NCI-H2196 (cell line): Measurements from ENCODE around the gene SLC29A2.

Source experiments
- DNase-seq: peaks from one replicate; lab custom pipeline; 2025; ENCODE audit not compliant: unreplicated experiment; lab: John Stamatoyannopoulos, UW

SLC29A2 gene

GRCh38 chr11:66371627-66372415 lies at the start of gene SLC29A2:
Gene SLC29A2, minus strand, starts transcription at chr11:66371760. Its CDS starts 169 bp downstream, at chr11:66371591.
- DNase-seq = peak; percentile 95

- peak; percentile 43 for DNase-seq
Measured at GRCh38 chr11:66420671-66421476, 49.3 kb upstream of the SLC29A2 start, which contains the start of gene NPAS4. Gene NPAS4, plus strand, starts transcription at chr11:66421035. Its CDS starts 145 bp downstream, at chr11:66421180.

GRCh38 chr11:66419825-66420224 lies 48.3 kb upstream of the SLC29A2 start:
- DNase-seq = peak; percentile 26

DNA sequence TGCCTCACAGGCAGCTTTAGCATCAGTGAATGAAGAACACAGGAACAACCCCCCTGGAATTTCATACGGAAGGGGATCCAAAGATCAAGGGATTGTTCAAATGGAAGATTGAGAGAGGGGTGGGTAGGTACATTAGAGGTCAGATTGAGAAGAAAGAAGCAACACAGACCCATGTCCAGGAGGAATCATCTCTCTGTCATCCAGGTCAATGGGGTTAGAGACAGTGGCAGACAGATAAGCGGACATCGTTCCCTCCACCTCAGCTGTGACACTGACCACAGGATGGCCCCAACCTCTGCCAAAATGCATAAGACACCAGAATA lies 47.4 kb upstream of the SLC29A2 start:
- DNase-seq = no peak

DNA sequence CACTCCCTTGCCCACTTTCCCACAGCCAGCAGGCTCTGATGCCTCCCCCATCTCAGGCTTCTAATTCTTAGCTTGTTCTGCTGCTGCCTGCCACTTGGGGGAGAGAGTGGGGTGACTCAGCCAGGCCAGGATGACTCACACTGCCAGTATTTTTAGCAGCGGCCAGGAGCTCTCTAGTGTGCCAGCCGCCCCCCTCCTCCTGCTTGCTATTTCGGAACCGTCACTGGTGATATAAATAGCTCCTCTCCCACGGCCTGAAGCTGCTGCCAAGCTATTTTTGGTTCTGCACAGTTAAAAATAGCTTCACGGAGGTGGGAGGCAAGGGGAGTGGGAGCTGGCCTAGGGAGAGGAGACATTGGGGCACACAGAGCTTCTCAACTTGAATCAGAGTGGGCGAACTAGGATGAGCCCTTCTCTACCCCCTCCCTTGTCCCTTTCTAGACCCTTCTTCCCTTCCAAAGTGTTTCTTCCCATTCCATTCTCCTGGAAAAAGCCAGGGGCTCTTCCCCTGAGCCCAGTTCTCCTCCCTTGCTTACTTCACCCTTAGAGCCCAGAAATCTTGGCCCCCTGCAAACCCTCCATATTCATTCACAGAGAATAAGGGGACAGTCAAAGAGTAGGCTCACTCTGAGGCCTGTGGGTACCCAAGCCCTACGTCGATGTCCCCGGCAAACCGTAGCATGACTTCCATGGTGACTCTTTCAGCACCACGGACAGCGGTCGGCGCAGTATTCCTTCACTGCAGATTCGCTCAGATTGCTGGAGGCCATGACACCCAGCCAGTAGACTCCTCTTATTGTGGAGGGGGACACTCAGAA lies 46.8 kb upstream of the SLC29A2 start:
- peak; percentile 75 for DNase-seq

DNA sequence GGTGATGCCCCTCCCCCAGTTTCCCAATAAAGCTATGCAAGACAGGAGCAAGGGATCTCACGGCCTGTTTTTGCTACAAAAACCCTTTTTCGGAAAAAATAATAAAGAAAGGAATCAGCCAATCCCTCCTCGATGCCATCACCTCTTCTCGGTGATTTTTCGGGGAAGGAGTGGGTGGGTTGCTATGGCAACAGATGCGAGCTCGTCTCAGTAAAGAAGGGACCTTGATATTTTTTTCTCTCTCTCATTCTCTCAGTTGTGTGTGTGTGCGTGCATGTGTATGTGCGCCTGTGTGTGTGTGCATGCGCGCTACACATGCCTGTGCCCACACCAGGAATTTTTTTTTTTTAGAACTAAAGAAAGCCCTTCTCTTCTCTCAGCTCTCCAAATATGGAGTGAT lies 45.4 kb upstream of the SLC29A2 start:
- DNase-seq = no peak

GRCh38 chr11:66415423-66415822 lies 43.9 kb upstream of the SLC29A2 start:
- no peak for DNase-seq

GRCh38 chr11:66414120-66414934 lies 42.8 kb upstream of the SLC29A2 start:
- DNase-seq = no peak

- DNase-seq = no peak
Measured at GRCh38 chr11:66413167-66413566, 41.6 kb upstream of the SLC29A2 start.

GRCh38 chr11:66412110-66412509 lies 40.5 kb upstream of the SLC29A2 start:
- no peak for DNase-seq

GRCh38 chr11:66411323-66411722 lies 39.8 kb upstream of the SLC29A2 start:
- DNase-seq = no peak

- no peak for DNase-seq
Measured at GRCh38 chr11:66410191-66410590, 38.6 kb upstream of the SLC29A2 start.

DNA sequence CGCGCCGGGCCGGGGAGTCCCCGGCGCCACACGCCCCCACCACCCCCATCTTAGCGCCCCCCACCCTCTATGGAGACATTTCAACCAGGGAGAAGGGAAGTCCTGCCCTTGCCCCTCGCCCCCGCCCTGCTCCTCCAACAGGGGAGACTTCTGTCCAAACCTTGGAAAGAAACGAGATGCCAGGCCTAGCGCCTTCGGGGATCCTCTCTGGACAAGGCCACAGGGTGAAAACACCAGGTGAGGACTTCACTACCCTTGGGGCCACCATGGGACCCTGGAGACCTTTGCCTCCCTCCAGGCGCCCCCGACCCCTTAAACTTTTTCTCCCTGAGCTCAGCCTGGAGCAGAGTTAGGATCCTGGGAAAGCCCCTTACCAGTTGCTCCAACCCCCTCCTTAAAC lies 37.7 kb upstream of the SLC29A2 start:
- no peak for DNase-seq

DNA sequence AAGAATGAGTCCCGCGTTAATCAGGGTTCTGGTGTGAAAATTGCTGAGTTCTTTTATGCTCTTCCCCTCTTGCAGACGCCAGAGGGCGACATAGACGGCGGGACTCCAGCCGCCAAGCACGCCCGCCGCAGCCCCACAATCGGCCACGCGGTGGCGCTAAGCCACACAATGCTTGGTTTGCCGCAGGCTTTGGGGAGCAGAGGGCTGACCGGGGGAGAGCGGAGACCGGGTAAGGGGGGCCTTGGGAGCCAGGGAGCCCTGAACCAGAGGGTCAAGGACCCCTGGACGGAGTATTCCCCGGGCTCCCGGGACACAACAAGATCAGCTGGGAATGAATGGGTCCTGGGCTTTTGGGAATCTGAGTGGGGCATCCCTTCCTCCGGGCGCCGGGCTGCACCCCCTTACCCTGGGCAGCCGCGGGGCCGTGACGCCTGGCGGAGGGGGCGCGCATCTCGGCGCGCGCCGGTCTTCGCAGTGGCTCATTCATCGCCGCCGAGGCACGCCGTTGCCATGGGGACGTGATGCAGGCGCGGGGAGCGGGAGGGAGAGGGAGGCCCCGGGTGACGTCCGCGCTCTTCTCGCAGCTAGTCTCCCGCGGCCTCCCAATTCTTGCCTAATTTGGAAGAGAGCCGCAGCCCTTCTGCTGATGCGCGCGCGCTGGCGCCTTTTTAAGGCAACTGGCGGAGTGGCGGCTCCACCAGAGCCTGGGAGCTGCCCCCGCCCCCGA lies 37.1 kb upstream of the SLC29A2 start:
- DNase-seq = peak; percentile 95

DNA sequence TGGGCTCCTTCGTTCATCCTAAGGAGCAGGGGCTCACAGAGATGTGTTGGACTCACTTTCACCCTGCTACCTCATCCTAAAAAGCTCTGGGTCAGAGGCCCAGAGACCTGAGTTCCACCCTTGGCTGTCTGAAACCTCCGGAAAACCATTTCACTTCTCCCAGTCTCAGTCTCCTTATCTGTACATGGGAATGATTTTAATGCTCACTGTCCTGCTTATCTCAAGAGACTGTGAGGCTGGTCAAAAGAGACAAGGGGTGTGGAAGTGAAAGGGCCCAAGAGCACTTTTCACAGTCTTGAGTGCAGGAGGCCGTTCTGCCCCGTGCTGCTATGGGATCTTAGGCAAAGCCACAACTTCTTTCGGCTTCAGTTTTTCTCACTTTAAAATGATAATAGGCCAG lies 36.1 kb upstream of the SLC29A2 start:
- no peak for DNase-seq

DNA sequence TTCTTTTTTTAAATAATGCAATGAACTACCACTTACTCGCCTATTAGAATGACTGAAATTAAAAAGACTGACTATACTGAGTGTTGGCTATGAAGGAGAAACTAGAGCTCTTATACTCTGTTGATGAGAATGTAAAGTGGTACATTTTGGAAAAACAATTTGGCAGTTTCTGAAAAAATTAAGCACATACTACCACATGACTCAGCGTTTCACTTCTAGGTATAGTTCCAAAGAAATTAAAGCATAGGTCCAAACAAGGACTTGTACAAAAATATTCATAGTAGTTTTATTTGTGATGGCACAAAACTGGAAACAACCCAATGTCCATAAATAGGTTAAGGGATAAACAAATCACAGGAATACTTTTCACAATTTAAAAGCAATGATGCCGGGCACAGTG lies 22.4 kb upstream of the SLC29A2 start:
- no peak for DNase-seq

- DNase-seq = no peak
Measured at GRCh38 chr11:66391322-66391721, 19.8 kb upstream of the SLC29A2 start.

DNA sequence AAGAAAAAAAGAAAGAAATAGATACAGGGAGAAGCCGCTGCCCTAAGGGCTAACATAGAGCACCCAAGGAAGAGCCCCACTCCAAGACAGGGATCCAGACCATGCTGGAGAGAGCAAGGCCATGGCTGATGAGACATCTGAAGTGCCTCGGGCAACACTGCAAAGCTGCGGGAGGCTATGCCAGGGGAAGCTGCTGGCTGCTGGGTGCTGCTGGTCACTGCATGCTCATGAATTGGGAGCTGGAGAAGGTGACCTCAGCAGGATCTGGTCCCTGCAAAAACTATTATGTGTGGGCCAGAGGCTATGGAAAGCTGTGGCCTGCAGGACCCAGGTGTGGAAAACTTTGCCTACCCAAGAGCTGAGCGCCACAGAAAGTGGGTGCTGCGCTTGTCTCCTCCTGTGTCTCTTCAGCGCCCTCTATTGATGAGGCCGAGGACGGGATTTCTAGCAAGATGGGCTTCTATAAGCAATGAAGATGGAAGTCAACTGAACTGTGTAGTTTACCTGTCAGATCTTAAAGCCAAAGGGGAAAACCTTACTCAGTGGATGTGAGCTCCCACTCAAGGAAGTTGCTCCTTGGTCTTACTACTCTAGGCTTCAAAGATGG lies 17.3 kb upstream of the SLC29A2 start:
- peak; percentile 80 for DNase-seq
